ENCODE results near the gene KLC4.

DNA sequence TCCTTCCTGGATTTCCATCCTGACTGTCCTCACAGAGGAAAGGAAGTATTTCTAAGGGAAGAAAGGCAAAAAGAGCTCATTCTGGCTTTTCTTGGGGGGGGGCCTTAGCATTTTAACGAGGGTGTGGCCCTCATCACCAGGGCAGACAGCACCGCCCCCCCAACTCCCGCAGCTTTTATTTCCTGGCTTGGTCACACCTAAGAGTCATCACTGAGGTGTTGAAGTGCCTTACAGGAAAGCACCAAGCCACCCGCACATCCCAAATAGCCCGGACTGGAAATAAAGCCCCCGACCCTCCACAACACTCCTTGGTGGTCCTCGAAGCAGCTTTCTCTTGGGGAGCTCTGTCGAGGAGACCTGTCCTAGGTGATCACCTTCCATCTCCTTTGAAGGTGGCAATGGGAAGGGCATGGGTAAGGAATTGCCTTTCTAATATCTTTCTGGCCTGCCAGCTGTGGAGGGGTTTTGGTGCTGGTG is 17.9 kb downstream of the KLC4 start:
- TF ChIP-seq, protein P1, sequence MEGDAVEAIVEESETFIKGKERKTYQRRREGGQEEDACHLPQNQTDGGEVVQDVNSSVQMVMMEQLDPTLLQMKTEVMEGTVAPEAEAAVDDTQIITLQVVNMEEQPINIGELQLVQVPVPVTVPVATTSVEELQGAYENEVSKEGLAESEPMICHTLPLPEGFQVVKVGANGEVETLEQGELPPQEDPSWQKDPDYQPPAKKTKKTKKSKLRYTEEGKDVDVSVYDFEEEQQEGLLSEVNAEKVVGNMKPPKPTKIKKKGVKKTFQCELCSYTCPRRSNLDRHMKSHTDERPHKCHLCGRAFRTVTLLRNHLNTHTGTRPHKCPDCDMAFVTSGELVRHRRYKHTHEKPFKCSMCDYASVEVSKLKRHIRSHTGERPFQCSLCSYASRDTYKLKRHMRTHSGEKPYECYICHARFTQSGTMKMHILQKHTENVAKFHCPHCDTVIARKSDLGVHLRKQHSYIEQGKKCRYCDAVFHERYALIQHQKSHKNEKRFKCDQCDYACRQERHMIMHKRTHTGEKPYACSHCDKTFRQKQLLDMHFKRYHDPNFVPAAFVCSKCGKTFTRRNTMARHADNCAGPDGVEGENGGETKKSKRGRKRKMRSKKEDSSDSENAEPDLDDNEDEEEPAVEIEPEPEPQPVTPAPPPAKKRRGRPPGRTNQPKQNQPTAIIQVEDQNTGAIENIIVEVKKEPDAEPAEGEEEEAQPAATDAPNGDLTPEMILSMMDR (IDR thresholded peaks at IDR 0.05) = no peak
- no peak for TF ChIP-seq POLR2A (IDR thresholded peaks at IDR 0.05)

All from ovary (tissue), 3 donors.